ENCODE measurements around the gene CTDSPL2.
"Not testable (repeated sequence)": the region's sequence is repeated elsewhere in the genome, so short reads cannot be mapped to it uniquely, and the experiment has no call there.

The CTDSPL2 gene

GRCh38 chr15:44485880-44486279 lies 58.5 kb downstream of the CTDSPL2 start:
- DNase-seq (ENCODE audit: low read depth) = no peak

- no peak for DNase-seq (ENCODE audit: low read depth)
Measured at GRCh38 chr15:44489464-44489863, 62.0 kb downstream of the CTDSPL2 start.

- DNase-seq (ENCODE audit: low read depth) = no peak
Measured at GRCh38 chr15:44490622-44491021, 63.2 kb downstream of the CTDSPL2 start.

GRCh38 chr15:44492040-44492439 lies 64.6 kb downstream of the CTDSPL2 start:
- DNase-seq (ENCODE audit: low read depth) = no peak

GRCh38 chr15:44492672-44493071 lies 65.2 kb downstream of the CTDSPL2 start:
- no peak for DNase-seq (ENCODE audit: low read depth)

GRCh38 chr15:44495562-44495961 lies 68.1 kb downstream of the CTDSPL2 start:
- no peak for DNase-seq (ENCODE audit: low read depth)

- DNase-seq (ENCODE audit: low read depth) = no peak
Measured at GRCh38 chr15:44500555-44500954, 73.1 kb downstream of the CTDSPL2 start.

GRCh38 chr15:44501768-44502366 lies 74.4 kb downstream of the CTDSPL2 start:
- DNase-seq (ENCODE audit: low read depth) = no peak

- DNase-seq (ENCODE audit: low read depth) = no peak
Measured at GRCh38 chr15:44516436-44516835, 89.0 kb downstream of the CTDSPL2 start.

- no peak for DNase-seq (ENCODE audit: low read depth)
Measured at GRCh38 chr15:44519537-44519936, 92.1 kb downstream of the CTDSPL2 start.

- no peak for DNase-seq (ENCODE audit: low read depth)
Measured at GRCh38 chr15:44525018-44525417, 97.6 kb downstream of the CTDSPL2 start.

GRCh38 chr15:44527241-44527640 lies 99.8 kb downstream of the CTDSPL2 start:
- no peak for DNase-seq (ENCODE audit: low read depth)

GRCh38 chr15:44529864-44530604 lies 102.6 kb downstream of the CTDSPL2 start:
- no peak for DNase-seq (ENCODE audit: low read depth)

GRCh38 chr15:44530653-44531052 lies 103.2 kb downstream of the CTDSPL2 start:
- no peak for DNase-seq (ENCODE audit: low read depth)

- not testable (repeated sequence) for DNase-seq (ENCODE audit: low read depth)
Measured at GRCh38 chr15:44532275-44532674, 104.8 kb downstream of the CTDSPL2 start.

GRCh38 chr15:44532689-44533088 lies 105.3 kb downstream of the CTDSPL2 start:
- DNase-seq (ENCODE audit: low read depth) = no peak

- no peak for DNase-seq (ENCODE audit: low read depth)
Measured at GRCh38 chr15:44535092-44535491, 107.7 kb downstream of the CTDSPL2 start.

- DNase-seq (ENCODE audit: low read depth) = peak; percentile 11
Measured at GRCh38 chr15:44535523-44536301, 108.3 kb downstream of the CTDSPL2 start.

GRCh38 chr15:44536302-44536961 lies 109.0 kb downstream of the CTDSPL2 start:
- DNase-seq (ENCODE audit: low read depth) = no peak

GRCh38 chr15:44536962-44537734 lies 109.7 kb downstream of the CTDSPL2 start, which contains the start of gene EIF3J:
EIF3J (plus strand) TSS chr15:44537147; CDS start chr15:44537195, 48 bp downstream.
- peak; percentile 91 for DNase-seq (ENCODE audit: low read depth)

- no peak for DNase-seq (ENCODE audit: low read depth)
Measured at GRCh38 chr15:44537735-44538240, 110.4 kb downstream of the CTDSPL2 start.

All from activated T-cell treated with anti-CD3 and anti-CD28 coated beads for 1 hour (primary cell).